Natural killer cell (primary cell): Measurements from ENCODE around the gene WNT3A. TPM values are rescaled to one million over a fixed set of nuclear protein-coding genes. Genes with fewer than 3 reads are reported as not detected.

Source experiments
- ATAC-seq, 3 donors: fragments of 150-1000 bp in 2 of 3; fragments of 200-7000 bp in 1 of 3; cut with Tn5 transposase; 1 replicate in 1 of 3; 2 replicates in 2 of 3; pipeline ENCODE4 v1.10.0; 2021; ENCODE audit warnings: mild to moderate bottlenecking in 2 of 3, moderate library complexity in 2 of 3
- DNase-seq, 2 donors: peaks; one replicate each; pipeline versions ENCODE4 v3.0.0 to v3.0.0-alpha.2; 2013 to 2021; ENCODE audit warnings: mixed read lengths in 1 of 2
- H3K27ac ChIP-seq: one replicate; pipeline ENCODE4 v1.5.1; 2013; ENCODE audit warnings: mild to moderate bottlenecking, low read length
- H3K27me3 ChIP-seq: one replicate; pipeline ENCODE4 v1.6.1; 2013; ENCODE audit warnings: low read length; ENCODE audit not compliant: control insufficient read depth, insufficient read depth
- H3K36me3 ChIP-seq: one replicate; pipeline ENCODE4 v1.6.1; 2013; ENCODE audit warnings: low read length; ENCODE audit not compliant: control insufficient read depth, insufficient read depth
- H3K4me1 ChIP-seq: one replicate; pipeline ENCODE4 v1.6.1; 2013; ENCODE audit warnings: low read length; ENCODE audit not compliant: control insufficient read depth, insufficient read depth
- H3K4me3 ChIP-seq: one replicate; pipeline ENCODE4 v1.5.1; 2013; ENCODE audit warnings: low read length
- H3K9me3 ChIP-seq: one replicate; pipeline ENCODE4 v1.6.1; 2013; ENCODE audit warnings: low read length; ENCODE audit not compliant: control insufficient read depth, insufficient read depth
- H3K27ac Mint-ChIP-seq, 2 donors: one replicate each; pipeline ENCODE4 v1.8.0; 2022; ENCODE audit warnings: mild to moderate bottlenecking in 2 of 2, mixed read lengths in 2 of 2, moderate library complexity in 1 of 2
- H3K27me3 Mint-ChIP-seq, 2 donors: one replicate each; pipeline ENCODE4 v1.8.0; 2022; ENCODE audit warnings: low read depth in 2 of 2, mixed read lengths in 2 of 2
- H3K36me3 Mint-ChIP-seq: one replicate; pipeline ENCODE4 v1.8.0; 2022; ENCODE audit warnings: mixed read lengths
- H3K4me1 Mint-ChIP-seq, 2 donors: one replicate each; pipeline ENCODE4 v1.8.0; 2022; ENCODE audit warnings: mixed read lengths in 2 of 2
- H3K4me3 Mint-ChIP-seq: one replicate; pipeline ENCODE4 v1.8.0; 2022; ENCODE audit warnings: mild to moderate bottlenecking, moderate library complexity, mixed read lengths
- H3K9me3 Mint-ChIP-seq, 2 donors: one replicate each; pipeline ENCODE4 v1.8.0; 2022; ENCODE audit warnings: mixed read lengths in 2 of 2
- WGBS: methylation state at CpG from one replicate; pipeline ENCODE4 v1.1.7; 2013; ENCODE audit warnings: missing lambda C conversion rate; ENCODE audit not compliant: insufficient coverage; 5-methylcytosine and 5-hydroxymethylcytosine counted together
- intact Hi-C: fragments of 100-400 bp; cut with micrococcal nuclease; formaldehyde crosslinking; loops from one replicate; pipeline ENCODE4 v1.14.2; 2022
- total RNA-seq, 4 donors: library from RNA; stranded (reverse); fragments of 120-200 nt in 1 of 4; gene quantifications; one replicate each; pipeline versions ENCODE4 v1.2.3 to v1.2.4, GENCODE V29; 2013 to 2022
- TF ChIP-seq, protein P1 (sequence below): fragments of 200-600 bp; IDR thresholded peaks from one replicate; pipeline ENCODE4 v1.8.0; 2022; ENCODE audit warnings: antibody characterized with exemption

The WNT3A gene
- total RNA-seq, 3 donors from 2014 or later (not counting 1 experiment from before 2014, with no cell fraction given): not detected

DNA sequence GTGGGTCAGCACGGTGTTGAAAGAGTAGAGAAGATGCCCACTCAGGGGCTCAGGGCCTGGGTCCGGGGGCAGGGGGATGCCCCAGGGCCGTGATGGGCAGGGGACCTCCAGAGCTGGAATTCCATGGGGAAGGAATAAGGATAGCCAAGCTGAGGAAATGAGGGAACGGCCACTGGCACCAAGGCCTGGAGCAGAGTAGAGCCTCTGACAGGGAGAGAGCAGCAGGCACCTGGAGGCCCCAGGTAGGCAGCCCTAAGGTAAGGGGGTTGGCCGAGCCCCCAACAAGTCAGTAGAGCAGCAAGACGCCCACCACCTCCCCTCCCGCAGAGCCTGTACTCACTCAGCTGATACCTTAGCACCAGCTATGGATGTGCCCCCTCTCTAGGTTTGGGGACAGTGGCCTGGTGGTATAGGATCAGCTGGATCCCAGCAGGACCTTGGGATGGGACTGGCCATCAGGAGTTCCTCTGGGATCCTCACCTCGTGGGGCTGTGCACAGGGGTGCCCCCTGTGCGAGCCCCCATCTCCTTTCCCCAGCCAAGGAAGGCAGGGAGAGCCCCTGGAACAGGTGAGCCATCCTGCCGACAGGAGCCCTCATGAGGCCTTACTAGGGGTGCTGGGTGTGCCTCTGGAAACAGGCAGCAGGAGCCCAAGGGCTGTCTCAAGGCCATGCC is 54.8 kb downstream of the WNT3A start:
- no peak overlapping the region for H3K27ac ChIP-seq
- Mint-ChIP-seq H3K4me3 (no peak overlapping the region), H3K27me3 (peaks cover 26 to 28% of the 10 kb centered on the region in 2 donors), H3K36me3 (no peaks in the 10 kb centered on the region), H3K9me3 (no peaks in the 10 kb centered on the region), H3K27ac (no peak overlapping the region), H3K4me1 (peaks cover 0 to 11% of the 10 kb centered on the region in 2 donors)
- intact Hi-C loops: no loop called here
- H3K4me1 ChIP-seq: peaks cover 23% of the 10 kb centered on the region
- no peaks in the 10 kb centered on the region for H3K36me3 ChIP-seq
- H3K9me3 ChIP-seq: peaks cover 4% of the 10 kb centered on the region
- H3K27me3 ChIP-seq: peaks cover 46% of the 10 kb centered on the region
- no peak overlapping the region for H3K4me3 ChIP-seq
- 74% methylated on average over 10 of the region's 10 CpGs for WGBS
- ATAC-seq (no peak), DNase-seq (no peak)
- TF ChIP-seq, protein P1, sequence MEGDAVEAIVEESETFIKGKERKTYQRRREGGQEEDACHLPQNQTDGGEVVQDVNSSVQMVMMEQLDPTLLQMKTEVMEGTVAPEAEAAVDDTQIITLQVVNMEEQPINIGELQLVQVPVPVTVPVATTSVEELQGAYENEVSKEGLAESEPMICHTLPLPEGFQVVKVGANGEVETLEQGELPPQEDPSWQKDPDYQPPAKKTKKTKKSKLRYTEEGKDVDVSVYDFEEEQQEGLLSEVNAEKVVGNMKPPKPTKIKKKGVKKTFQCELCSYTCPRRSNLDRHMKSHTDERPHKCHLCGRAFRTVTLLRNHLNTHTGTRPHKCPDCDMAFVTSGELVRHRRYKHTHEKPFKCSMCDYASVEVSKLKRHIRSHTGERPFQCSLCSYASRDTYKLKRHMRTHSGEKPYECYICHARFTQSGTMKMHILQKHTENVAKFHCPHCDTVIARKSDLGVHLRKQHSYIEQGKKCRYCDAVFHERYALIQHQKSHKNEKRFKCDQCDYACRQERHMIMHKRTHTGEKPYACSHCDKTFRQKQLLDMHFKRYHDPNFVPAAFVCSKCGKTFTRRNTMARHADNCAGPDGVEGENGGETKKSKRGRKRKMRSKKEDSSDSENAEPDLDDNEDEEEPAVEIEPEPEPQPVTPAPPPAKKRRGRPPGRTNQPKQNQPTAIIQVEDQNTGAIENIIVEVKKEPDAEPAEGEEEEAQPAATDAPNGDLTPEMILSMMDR: no peak

DNA sequence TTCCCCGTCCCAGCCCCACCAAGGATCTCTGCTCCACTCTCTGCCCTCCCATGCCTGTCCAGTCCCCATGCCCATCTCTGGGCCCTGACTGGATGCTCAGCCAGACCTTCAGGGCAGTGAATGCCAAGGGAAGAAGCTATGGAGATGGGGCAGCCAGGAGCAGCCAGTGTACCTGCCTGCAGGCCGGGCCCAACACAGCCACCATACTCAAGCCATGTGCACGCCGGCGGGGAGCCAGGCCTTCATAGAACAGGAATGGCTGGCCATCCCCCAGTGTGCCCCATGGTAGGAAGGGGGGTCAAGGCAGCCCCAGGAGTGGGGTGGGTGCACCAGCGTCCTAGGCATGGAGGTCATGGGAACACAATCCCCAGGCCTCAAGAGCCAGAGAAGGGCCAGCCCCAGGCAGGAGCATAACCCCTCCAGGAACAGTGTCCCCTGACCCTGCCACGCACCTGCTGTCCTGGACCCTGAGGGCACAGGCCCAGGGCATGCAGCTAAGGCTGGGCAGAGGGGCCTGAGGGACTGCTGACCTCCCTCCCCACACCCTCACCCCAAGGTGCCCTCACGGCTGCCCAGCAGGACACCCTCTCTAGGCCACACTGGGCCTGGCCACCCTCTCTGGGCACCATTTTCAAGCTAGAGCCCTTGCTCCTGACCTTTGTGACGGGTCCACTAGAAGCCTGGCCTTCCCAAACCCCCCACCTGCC is 55.4 kb downstream of the WNT3A start:
- Histone ChIP-seq H3K27ac (no peak overlapping the region), H3K4me1 (peaks cover 23% of the 10 kb centered on the region), H3K4me3 (no peak overlapping the region), H3K9me3 (peaks cover 4% of the 10 kb centered on the region), H3K36me3 (no peaks in the 10 kb centered on the region), H3K27me3 (peaks cover 49% of the 10 kb centered on the region)
- Mint-ChIP-seq H3K4me3 (no peak overlapping the region), H3K27ac (no peak overlapping the region), H3K4me1 (peaks cover 0 to 11% of the 10 kb centered on the region in 2 donors), H3K9me3 (no peaks in the 10 kb centered on the region), H3K27me3 (peaks cover 24 to 32% of the 10 kb centered on the region in 2 donors), H3K36me3 (no peaks in the 10 kb centered on the region)
- no peak for ATAC-seq
- intact Hi-C loops: no loop called here
- TF ChIP-seq, protein P1: no peak
- DNase-seq: no peak
- 93% methylated on average over 9 of the region's 9 CpGs for WGBS

DNA sequence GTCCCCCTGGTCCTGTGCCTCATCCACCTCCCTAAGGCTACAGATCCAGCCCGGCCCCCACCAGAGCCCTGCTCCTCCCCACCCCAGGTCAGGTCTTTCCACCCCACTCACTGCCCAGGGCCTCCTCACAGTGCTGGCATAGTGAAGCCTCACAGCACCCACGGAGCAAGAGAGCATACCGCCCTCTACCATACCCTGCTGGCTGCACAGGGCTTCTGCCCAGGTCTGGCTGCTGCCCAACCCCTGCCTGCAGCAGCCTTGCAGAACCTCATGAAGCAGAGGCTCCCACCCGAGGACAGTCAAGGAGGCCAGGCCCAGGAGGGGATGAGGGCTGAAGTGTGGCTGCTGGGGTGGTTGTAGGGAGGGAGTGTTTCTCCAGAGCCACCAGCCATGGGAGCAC is 56.0 kb downstream of the WNT3A start:
- peaks cover 22 to 32% of the 10 kb centered on the region in 2 donors for H3K27me3 Mint-ChIP-seq
- peaks cover 0 to 11% of the 10 kb centered on the region in 2 donors for H3K4me1 Mint-ChIP-seq
- Histone ChIP-seq H3K4me3 (no peak overlapping the region), H3K4me1 (peaks cover 23% of the 10 kb centered on the region), H3K27ac (no peak overlapping the region), H3K9me3 (peaks cover 4% of the 10 kb centered on the region), H3K27me3 (peaks cover 49% of the 10 kb centered on the region), H3K36me3 (no peaks in the 10 kb centered on the region)
- ATAC-seq (no peak), DNase-seq (no peak)
- intact Hi-C loops: no loop called here
- no peak overlapping the region for H3K4me3 Mint-ChIP-seq
- no peak overlapping the region for H3K27ac Mint-ChIP-seq
- no peaks in the 10 kb centered on the region for H3K36me3 Mint-ChIP-seq
- WGBS: 68% methylated on average over 4 of the region's 4 CpGs
- H3K9me3 Mint-ChIP-seq: no peaks in the 10 kb centered on the region
- TF ChIP-seq, protein P1: no peak
